HG02798 (cell line): Measurements from ENCODE around the gene APBB2.

Source experiments
- ATAC-seq: cut with Tn5 transposase; IDR thresholded peaks from one replicate; pipeline ENCODE4 v1.9.1; 2021; ENCODE audit warnings: mild to moderate bottlenecking; ENCODE audit not compliant: unreplicated experiment, poor library complexity

APBB2 gene

DNA sequence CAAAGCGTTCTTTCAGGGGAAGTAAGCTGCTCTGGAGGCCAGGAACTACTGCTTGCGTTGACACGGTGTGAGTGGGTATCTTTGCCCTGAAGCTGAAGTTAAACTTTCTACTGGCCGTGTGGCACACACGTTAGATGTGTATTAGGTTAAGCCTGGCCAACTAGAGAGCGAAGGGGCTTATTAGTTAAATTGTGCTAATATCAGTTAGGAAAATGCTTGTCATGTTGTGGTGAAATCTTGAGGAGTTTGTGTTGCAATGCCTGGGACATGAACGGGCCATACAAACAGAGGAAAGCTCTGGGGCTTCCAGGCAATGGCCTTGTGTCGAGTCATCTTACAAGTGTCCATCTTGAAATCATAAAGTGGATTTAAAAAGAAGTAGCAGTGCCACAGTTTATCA lies 402.0 kb downstream of the APBB2 start:
- ATAC-seq: no peak

- no peak for ATAC-seq
These were observed 402.4 kb downstream of the APBB2 start for GRCh38 chr4:40811956-40812355.

DNA sequence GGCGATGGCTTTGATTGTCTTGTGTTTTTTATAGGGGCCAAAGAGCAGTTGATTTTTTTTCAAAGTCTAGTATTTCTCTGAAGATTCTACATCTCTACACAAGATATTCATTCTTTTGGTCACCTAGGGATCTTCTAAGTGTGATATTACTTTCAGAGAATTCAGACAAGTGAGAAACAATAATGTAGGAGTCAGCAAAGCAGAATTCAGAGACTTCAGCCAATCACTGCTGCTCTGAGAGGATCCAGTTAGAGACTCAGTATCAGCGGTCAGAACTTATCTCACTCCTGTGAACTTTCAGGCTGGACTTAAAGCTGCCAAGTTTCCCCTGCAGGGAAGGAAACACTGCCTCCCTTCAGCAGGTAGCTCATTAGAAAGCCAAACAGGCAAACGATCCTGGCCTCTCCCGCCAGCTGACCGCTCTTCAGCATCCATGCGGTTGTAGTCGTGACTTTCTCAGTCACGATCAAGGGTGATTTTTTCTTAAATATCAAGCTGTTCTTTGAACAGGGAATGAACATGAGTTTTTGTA lies 405.4 kb downstream of the APBB2 start:
- ATAC-seq: no peak

DNA sequence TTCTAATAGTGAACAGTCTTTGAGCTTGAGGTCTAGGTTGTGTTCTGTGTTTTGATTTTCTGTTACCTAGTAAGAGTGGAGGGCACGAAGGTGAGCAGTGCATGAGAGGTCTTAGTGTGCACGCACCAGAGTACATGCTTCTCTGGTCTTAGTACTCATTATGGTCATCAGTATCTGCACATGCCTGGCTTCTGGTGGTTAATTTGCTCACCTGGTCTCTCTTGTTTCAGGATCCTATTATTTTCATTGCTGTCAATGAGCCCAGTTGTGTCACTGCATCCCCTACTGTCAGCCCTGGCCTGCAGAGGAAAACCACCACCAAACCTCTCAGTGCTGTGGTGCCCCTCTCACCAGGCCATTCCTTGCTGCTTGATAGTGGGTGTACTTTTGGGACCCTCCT lies 409.7 kb downstream of the APBB2 start:
- ATAC-seq: no peak

DNA sequence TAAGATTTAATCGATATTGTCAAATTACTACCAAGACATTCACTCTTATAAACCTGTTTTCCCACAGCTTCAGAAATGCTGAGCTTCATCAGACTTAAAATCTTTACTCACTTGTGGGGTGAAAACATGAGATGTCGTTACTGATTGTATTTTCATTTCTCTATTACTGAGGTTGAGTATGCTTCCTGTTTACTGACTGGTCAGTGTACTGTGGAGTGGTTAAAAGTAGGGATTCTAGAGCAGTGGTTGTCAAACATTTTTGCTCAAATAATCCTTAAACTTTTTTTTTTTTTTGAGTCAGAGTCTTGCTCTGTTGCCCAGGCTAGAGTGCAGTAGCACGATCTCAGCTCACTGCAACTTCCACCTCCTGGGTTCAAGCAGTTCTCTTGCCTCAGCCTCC lies 414.3 kb downstream of the APBB2 start:
- ATAC-seq: no peak

- ATAC-seq: no peak
These were observed 424.6 kb downstream of the APBB2 start for GRCh38 chr4:40789771-40790170.

- no peak for ATAC-seq
These were observed 425.3 kb downstream of the APBB2 start for GRCh38 chr4:40789031-40789430.

DNA sequence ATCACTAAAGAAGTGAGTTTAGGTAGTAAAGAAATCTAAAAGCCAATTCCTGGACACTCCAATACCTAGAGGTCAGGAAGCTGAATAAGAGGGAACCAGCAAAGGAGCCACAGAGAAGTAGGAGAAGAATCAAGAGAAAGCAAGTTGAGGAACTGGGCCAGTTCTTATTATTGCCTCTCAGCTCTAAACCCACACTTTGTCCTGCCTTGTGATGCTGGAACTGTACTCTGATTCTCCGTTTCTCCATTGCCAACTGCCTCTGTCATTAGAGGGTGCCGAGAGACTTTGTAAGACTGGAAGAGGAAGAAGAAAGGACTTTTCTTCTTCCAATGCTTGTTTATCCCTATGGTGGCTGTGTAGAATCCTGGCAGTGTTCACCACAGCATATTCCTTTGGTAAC lies 426.0 kb downstream of the APBB2 start:
- no peak for ATAC-seq

- no peak for ATAC-seq
These were observed 428.6 kb downstream of the APBB2 start for GRCh38 chr4:40785727-40786126.

GRCh38 chr4:40782876-40783275 lies 431.5 kb downstream of the APBB2 start:
- ATAC-seq: no peak

- ATAC-seq: no peak
These were observed 436.3 kb downstream of the APBB2 start for GRCh38 chr4:40778090-40778489.

- no peak for ATAC-seq
These were observed 445.1 kb downstream of the APBB2 start for GRCh38 chr4:40769266-40769665.

- ATAC-seq: peak; percentile 100
These were observed 451.1 kb downstream of the APBB2 start for GRCh38 chr4:40763228-40763716.
